ENCODE measurements around the gene VGLL4.

DNA sequence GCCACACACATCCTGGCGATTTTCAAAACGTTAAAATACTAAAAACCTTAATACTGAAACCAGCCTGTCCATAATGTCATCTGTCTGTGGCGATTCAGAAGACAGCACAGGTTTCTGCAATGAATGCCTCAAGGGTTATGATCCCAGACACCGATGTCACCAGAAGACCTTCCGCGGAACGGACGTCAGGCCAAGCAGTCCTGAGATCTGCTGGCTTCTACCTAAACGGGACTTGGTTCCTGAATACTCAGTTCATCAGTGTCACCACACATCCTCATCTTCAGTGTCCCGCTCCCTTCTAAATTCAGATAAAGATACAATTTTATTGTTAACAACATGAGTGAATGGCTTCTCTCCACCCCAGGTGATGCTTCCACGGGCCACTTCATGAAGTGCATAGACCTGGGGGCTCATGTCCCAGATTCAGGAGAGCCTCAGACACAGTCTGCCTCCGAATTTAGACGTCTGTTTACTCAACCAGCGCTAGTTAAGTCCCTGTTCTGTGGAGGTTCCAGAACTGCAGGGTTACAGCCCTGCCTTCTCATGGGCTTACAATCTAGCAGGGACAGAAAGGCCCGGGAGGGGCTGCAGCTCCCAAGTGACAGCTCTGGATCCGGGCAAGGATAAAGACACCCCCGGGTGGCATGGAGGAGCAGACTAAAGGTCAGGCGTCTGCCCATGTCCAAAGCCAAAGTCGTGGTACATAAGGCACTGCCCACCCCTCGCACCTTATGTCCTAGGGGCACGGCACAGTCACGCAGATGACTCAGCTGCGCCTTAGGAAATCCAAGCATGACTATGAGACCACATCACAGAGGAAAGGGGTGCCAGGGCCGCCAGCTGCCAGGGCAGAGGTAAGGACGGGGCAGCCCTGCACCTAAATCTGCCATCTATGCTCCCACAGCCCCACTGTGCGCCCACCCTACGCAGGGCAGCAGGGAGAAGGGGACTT, 75.9 kb downstream of the VGLL4 start:
- TF ChIP-seq, protein P1, sequence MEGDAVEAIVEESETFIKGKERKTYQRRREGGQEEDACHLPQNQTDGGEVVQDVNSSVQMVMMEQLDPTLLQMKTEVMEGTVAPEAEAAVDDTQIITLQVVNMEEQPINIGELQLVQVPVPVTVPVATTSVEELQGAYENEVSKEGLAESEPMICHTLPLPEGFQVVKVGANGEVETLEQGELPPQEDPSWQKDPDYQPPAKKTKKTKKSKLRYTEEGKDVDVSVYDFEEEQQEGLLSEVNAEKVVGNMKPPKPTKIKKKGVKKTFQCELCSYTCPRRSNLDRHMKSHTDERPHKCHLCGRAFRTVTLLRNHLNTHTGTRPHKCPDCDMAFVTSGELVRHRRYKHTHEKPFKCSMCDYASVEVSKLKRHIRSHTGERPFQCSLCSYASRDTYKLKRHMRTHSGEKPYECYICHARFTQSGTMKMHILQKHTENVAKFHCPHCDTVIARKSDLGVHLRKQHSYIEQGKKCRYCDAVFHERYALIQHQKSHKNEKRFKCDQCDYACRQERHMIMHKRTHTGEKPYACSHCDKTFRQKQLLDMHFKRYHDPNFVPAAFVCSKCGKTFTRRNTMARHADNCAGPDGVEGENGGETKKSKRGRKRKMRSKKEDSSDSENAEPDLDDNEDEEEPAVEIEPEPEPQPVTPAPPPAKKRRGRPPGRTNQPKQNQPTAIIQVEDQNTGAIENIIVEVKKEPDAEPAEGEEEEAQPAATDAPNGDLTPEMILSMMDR (IDR thresholded peaks at IDR 0.05) = no peak
- no peak for TF ChIP-seq EZH2 (IDR thresholded peaks at IDR 0.05; ENCODE audit: borderline replicate concordance, insufficient read depth, low read depth, low read length, poor library complexity, severe bottlenecking)

All from B cell (primary cell).